ENCODE data around the gene DDIT4L. TPM values are rescaled to one million over a fixed set of nuclear protein-coding genes. Genes with fewer than 3 reads are reported as not detected.

DDIT4L gene
- 0.15 TPM for total RNA-seq (2013)
- polyA plus RNA-seq (under 1 TPM in 2 of 3 donors, not detected in 1; 0.05 to 0.15 TPM), polyA minus RNA-seq (0.16 and 0.28 TPM in 2 replicates), total RNA-seq (0 to 2.7 (median 0.39) reads per million in 11 experiments)

DNA sequence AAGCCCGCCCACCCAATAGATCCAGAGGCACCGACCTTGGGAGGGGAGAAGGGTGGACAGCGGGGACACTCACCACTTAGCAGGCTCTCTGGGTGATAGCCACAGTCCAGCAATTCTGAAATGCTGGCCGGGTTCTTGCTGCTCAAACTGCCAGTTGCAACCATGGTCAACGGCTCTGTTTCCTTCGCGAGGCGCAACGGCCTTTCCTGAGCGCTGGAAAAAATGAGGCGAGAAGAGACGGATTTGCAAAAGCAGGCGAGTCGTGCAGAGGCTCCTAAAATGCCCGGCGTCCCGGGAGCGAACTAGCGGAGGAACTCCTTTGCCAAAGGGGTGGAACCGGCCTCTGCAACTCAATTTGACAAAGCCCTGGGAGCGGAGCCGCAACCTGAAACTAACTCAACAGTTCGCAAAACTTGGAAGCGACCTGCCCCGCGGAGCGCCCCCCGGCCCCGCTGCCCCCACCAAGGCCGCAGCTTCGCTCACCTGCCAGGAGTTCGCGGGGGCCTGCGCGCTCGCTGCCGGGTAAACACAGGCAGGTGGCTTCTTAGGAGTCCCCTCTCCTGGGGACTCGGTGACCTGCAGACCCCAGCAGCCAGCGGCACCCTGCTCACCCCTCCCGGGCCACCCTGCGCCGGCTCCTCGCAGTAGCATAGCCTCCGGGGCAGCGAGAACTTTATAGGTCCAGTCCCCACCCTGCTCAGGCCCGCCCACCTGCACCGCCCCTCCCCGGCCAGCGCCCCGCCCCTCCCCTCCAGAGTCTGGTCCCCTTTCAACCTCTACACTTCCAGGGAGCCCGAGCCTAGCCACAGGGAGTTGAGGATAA lies at the start of gene DDIT4L:
DDIT4L (minus strand) TSS at position 649 of the 823 bp plus-strand sequence; CDS start at position 164, 485 bp downstream.
- peak within 1 kb of the TSS; percentile 27 for H3K9ac ChIP-seq (ENCODE audit: insufficient read depth, low read length, poor library complexity, severe bottlenecking)
- peak within 1 kb of the TSS in 2 of 7 donors; percentile 19 to 64 for H3K27ac Mint-ChIP-seq
- DNase-seq, result no peak
- no peaks in the 10 kb centered on the region for H3K9me3 ChIP-seq (replicated peaks in 1 of 2; ENCODE audit: control insufficient read depth in 1 of 2, insufficient read depth in 1 of 2, low read length in 2 of 2)
- H2AFZ ChIP-seq (ENCODE audit: insufficient read depth, low read depth, low read length, poor library complexity, severe bottlenecking), result peak within 1 kb of the TSS; percentile 64
- no peak for TF ChIP-seq CTCF (IDR thresholded peaks at IDR 0.05)
- peaks cover 0 to 12% (median 1%) of the 10 kb centered on the region in 7 donors for H3K9me3 Mint-ChIP-seq
- WGBS (ENCODE audit: insufficient coverage), result under 1% methylated on average over 44 of the region's 51 CpGs
- H3K27me3 Mint-ChIP-seq (ENCODE audit: low read depth in 3 of 3), result peaks cover 33 to 42% (median 37%) of the 10 kb centered on the region in 3 donors
- H3K27ac ChIP-seq (ENCODE audit: low read depth in 1 of 2, low read length in 2 of 2), result no peak within 1 kb of the TSS
- no peaks in the 10 kb centered on the region for H4K20me1 ChIP-seq (ENCODE audit: insufficient read depth, low read length)
- peak within 1 kb of the TSS; percentile 75 for H3K4me2 ChIP-seq (replicated peaks; ENCODE audit: extremely low read depth, low read length, poor library complexity, severe bottlenecking)
- peaks cover 16% of the 10 kb centered on the region for H3K4me1 Mint-ChIP-seq
- H3K27me3 ChIP-seq (ENCODE audit: control insufficient read depth in 2 of 2, insufficient read depth in 2 of 2, low read length in 2 of 2), result peaks cover 16 to 48% of the 10 kb centered on the region in 2 donors
- no peaks in the 10 kb centered on the region for H3K36me3 ChIP-seq (replicated peaks in 1 of 2; ENCODE audit: control insufficient read depth in 1 of 2, insufficient read depth in 2 of 2, low read length in 2 of 2)
- H3K36me3 Mint-ChIP-seq, result no peaks in the 10 kb centered on the region
- H3K79me2 ChIP-seq (ENCODE audit: insufficient read depth, low read length), result no peaks in the 10 kb centered on the region
- H3K4me3 Mint-ChIP-seq, result peak within 1 kb of the TSS; percentile 75 to 89
- H3K4me3 ChIP-seq (replicated peaks in 1 of 3; ENCODE audit: low read depth in 2 of 3, low read length in 3 of 3), result peak within 1 kb of the TSS; percentile 19 to 72 (median 37)
- H3K4me1 ChIP-seq (ENCODE audit: control insufficient read depth in 1 of 2, insufficient read depth in 2 of 2, low read length in 2 of 2), result peaks cover 4 to 9% of the 10 kb centered on the region in 2 donors
- intact Hi-C loops (cut with micrococcal nuclease), result no loop called here

- Mint-ChIP-seq H3K36me3 (no peaks in the 10 kb centered on the region), H3K4me1 (no peaks in the 10 kb centered on the region), H3K27me3 (ENCODE audit: low read depth in 3 of 3) (peaks cover 0 to 1% (median 1%) of the 10 kb centered on the region in 3 donors), H3K27ac (no peak overlapping the region), H3K9me3 (peaks cover 4 to 16% (median 8%) of the 10 kb centered on the region in 7 donors), H3K4me3 (no peak overlapping the region)
- no peaks in the 10 kb centered on the region for H3K27me3 ChIP-seq (ENCODE audit: control insufficient read depth in 2 of 2, insufficient read depth in 2 of 2, low read length in 2 of 2)
- no peak for DNase-seq
- no peaks in the 10 kb centered on the region for H3K4me1 ChIP-seq (ENCODE audit: control insufficient read depth in 1 of 2, insufficient read depth in 2 of 2, low read length in 2 of 2)
- no CpG with 5 or more reads among the region's 2 CpGs for WGBS (ENCODE audit: insufficient coverage)
- H3K36me3 ChIP-seq (replicated peaks in 1 of 2; ENCODE audit: control insufficient read depth in 1 of 2, insufficient read depth in 2 of 2, low read length in 2 of 2), result no peaks in the 10 kb centered on the region
- intact Hi-C loops (cut with micrococcal nuclease), result no loop called here
- H4K20me1 ChIP-seq (ENCODE audit: insufficient read depth, low read length), result no peaks in the 10 kb centered on the region
- no peak overlapping the region for H3K27ac ChIP-seq (ENCODE audit: low read depth in 1 of 2, low read length in 2 of 2)
- H3K9ac ChIP-seq (ENCODE audit: insufficient read depth, low read length, poor library complexity, severe bottlenecking), result no peak overlapping the region
- H3K4me2 ChIP-seq (replicated peaks; ENCODE audit: extremely low read depth, low read length, poor library complexity, severe bottlenecking), result no peak overlapping the region
- no peak for TF ChIP-seq CTCF (IDR thresholded peaks at IDR 0.05)
- H3K79me2 ChIP-seq (ENCODE audit: insufficient read depth, low read length), result no peaks in the 10 kb centered on the region
- no peak overlapping the region for H3K4me3 ChIP-seq (replicated peaks in 1 of 3; ENCODE audit: low read depth in 2 of 3, low read length in 3 of 3)
- peaks cover 10 to 15% of the 10 kb centered on the region in 2 donors for H3K9me3 ChIP-seq (replicated peaks in 1 of 2; ENCODE audit: control insufficient read depth in 1 of 2, insufficient read depth in 1 of 2, low read length in 2 of 2)
- H2AFZ ChIP-seq (ENCODE audit: insufficient read depth, low read depth, low read length, poor library complexity, severe bottlenecking), result no peak overlapping the region
These were observed 49.7 kb upstream of the DDIT4L start for GRCh38 chr4:100240008-100240407.

Measured in CD14-positive monocyte (primary cell).